HEK293 (cell line): ENCODE data around the gene RNF166.
A peak's percentile ranks its signal among the peaks of the same experiment; 100 is the strongest.

Experiments
- CTCF ChIA-PET: fragments of 350-600 bp; formaldehyde crosslinking; extraction: SDS; loops from one replicate; lab custom pipeline; 2021; ENCODE audit warnings: antibody characterized with exemption; lab: Yijun Ruan, JAX
- POLR2A ChIA-PET: fragments of 300-600 bp; formaldehyde crosslinking; extraction: SDS; loops from one replicate; lab custom pipeline; 2020; ENCODE audit warnings: antibody characterized with exemption, inconsistent platforms; lab: Yijun Ruan, JAX
- H3K27ac ChIP-seq: fragments of 200-500 bp; sonication (Bioruptor generic); 2 replicates; pipeline ENCODE4 v1.5.1; 2014; ENCODE audit warnings: low read depth, low read length, control low read depth, inconsistent platforms; ENCODE audit errors: extremely low read depth
- H3K36me3 ChIP-seq, 2 experiments: fragments of 200-500 bp in 1 of 2; sonication (Bioruptor generic) in 1 of 2; 1 replicate in 1 of 2; 2 replicates in 1 of 2; pipeline ENCODE4 v1.5.1; 2014 to 2017; ENCODE audit warnings: inconsistent platforms in 2 of 2, low read length in 2 of 2; ENCODE audit not compliant: control insufficient read depth in 2 of 2, insufficient read depth in 1 of 2
- H3K4me1 ChIP-seq: fragments of 200-500 bp; sonication (Bioruptor generic); 2 replicates; pipeline ENCODE4 v1.5.1; 2014; ENCODE audit warnings: mild to moderate bottlenecking, low read length, inconsistent platforms; ENCODE audit not compliant: control insufficient read depth, insufficient read depth
- H3K4me3 ChIP-seq: 2 replicates; pipeline ENCODE4 v1.5.1; 2011; ENCODE audit warnings: low read depth, mild to moderate bottlenecking, control low read depth, low read length, moderate library complexity
- H3K9me3 ChIP-seq: fragments of 200-500 bp; sonication (Bioruptor generic); 2 replicates; pipeline ENCODE4 v1.5.1; 2014; ENCODE audit warnings: low read depth, low read length, inconsistent platforms; ENCODE audit not compliant: control insufficient read depth, insufficient read depth
- BCL11B ChIP-seq: fragments of 450-650 bp; formaldehyde crosslinking; IDR thresholded peaks from 2 replicates; pipeline ENCODE4 v1.5.1; 2016; ENCODE audit warnings: low read depth, missing biosample characterization, missing genetic modification characterization
- HOXA7 ChIP-seq: sonication (generic); formaldehyde crosslinking; IDR thresholded peaks from 2 replicates; pipeline ENCODE4 v1.8.1; 2022; ENCODE audit warnings: missing genetic modification reagents, borderline replicate concordance
- MYNN ChIP-seq: fragments of 450-650 bp; formaldehyde crosslinking; IDR thresholded peaks from 2 replicates; pipeline ENCODE4 v1.5.1; 2016; ENCODE audit warnings: missing biosample characterization, missing genetic modification characterization, borderline replicate concordance
- OSR2 ChIP-seq: fragments of 450-650 bp; formaldehyde crosslinking; IDR thresholded peaks from 2 replicates; pipeline ENCODE4 v1.5.1; 2016; ENCODE audit warnings: missing biosample characterization, missing genetic modification characterization
- OVOL3 ChIP-seq: fragments of 450-650 bp; formaldehyde crosslinking; IDR thresholded peaks from 2 replicates; pipeline ENCODE4 v1.5.1; 2016; ENCODE audit warnings: missing biosample characterization, missing genetic modification characterization
- SCRT2 ChIP-seq: fragments of 450-650 bp; formaldehyde crosslinking; IDR thresholded peaks from 2 replicates; pipeline ENCODE4 v1.5.1; 2016; ENCODE audit warnings: missing biosample characterization, missing genetic modification characterization
- SP3 ChIP-seq: fragments of 450-650 bp; formaldehyde crosslinking; IDR thresholded peaks from 2 replicates; pipeline ENCODE4 v1.5.1; 2016; ENCODE audit warnings: missing biosample characterization, missing genetic modification characterization
- WT1 ChIP-seq: fragments of 450-650 bp; formaldehyde crosslinking; IDR thresholded peaks from 2 replicates; pipeline ENCODE4 v1.5.1; 2016; ENCODE audit warnings: missing biosample characterization, missing genetic modification characterization
- ZBTB21 ChIP-seq: fragments of 450-650 bp; formaldehyde crosslinking; IDR thresholded peaks from 2 replicates; pipeline ENCODE4 v1.5.1; 2017; ENCODE audit warnings: missing biosample characterization, missing genetic modification characterization
- ZNF133 ChIP-seq: fragments of 450-650 bp; formaldehyde crosslinking; IDR thresholded peaks from 2 replicates; pipeline ENCODE4 v1.5.1; 2016; ENCODE audit warnings: missing biosample characterization, missing genetic modification characterization
- ZNF311 ChIP-seq: fragments of 450-650 bp; formaldehyde crosslinking; IDR thresholded peaks from 2 replicates; pipeline ENCODE4 v1.5.1; 2017; ENCODE audit warnings: missing biosample characterization, missing genetic modification characterization, borderline replicate concordance
- ZNF341 ChIP-seq: fragments of 450-650 bp; formaldehyde crosslinking; IDR thresholded peaks from 2 replicates; pipeline ENCODE4; 2016; ENCODE audit warnings: low read depth, missing biosample characterization, missing genetic modification characterization
- ZNF48 ChIP-seq: fragments of 450-650 bp; formaldehyde crosslinking; IDR thresholded peaks from 2 replicates; pipeline ENCODE4 v1.5.1; 2016; ENCODE audit warnings: missing biosample characterization, missing genetic modification characterization
- ZNF501 ChIP-seq: fragments of 450-650 bp; formaldehyde crosslinking; IDR thresholded peaks from 2 replicates; pipeline ENCODE4 v1.5.1; 2016; ENCODE audit warnings: missing biosample characterization, missing genetic modification characterization
- ZNF530 ChIP-seq: fragments of 450-650 bp; formaldehyde crosslinking; IDR thresholded peaks from 2 replicates; pipeline ENCODE4 v1.5.1; 2016; ENCODE audit warnings: low read depth, missing biosample characterization, missing genetic modification characterization
- ZNF548 ChIP-seq: fragments of 450-650 bp; formaldehyde crosslinking; IDR thresholded peaks from 2 replicates; pipeline ENCODE4 v1.5.1; 2016; ENCODE audit warnings: missing biosample characterization, missing genetic modification characterization
- ZNF585B ChIP-seq: fragments of 450-650 bp; formaldehyde crosslinking; IDR thresholded peaks from 2 replicates; pipeline ENCODE4 v1.5.1; 2016; ENCODE audit warnings: missing biosample characterization, missing genetic modification characterization
- ZNF610 ChIP-seq: fragments of 450-650 bp; formaldehyde crosslinking; IDR thresholded peaks from 2 replicates; pipeline ENCODE4 v1.5.1; 2016; ENCODE audit warnings: missing biosample characterization, missing genetic modification characterization, borderline replicate concordance
- ZNF785 ChIP-seq: fragments of 450-650 bp; formaldehyde crosslinking; IDR thresholded peaks from 2 replicates; pipeline ENCODE4 v1.5.1; 2016; ENCODE audit warnings: missing biosample characterization, missing genetic modification characterization
- TF ChIP-seq, protein P1 (sequence below): fragments of 450-650 bp; formaldehyde crosslinking; IDR thresholded peaks from 2 replicates; pipeline ENCODE4 v1.5.1; 2016; ENCODE audit warnings: missing biosample characterization, missing genetic modification characterization
- TF ChIP-seq, protein P2 (sequence below): fragments of 450-650 bp; formaldehyde crosslinking; IDR thresholded peaks from 2 replicates; pipeline ENCODE4 v1.5.1; 2016; ENCODE audit warnings: missing biosample characterization, missing genetic modification characterization
- TF ChIP-seq, protein P3 (sequence below): fragments of 450-650 bp; formaldehyde crosslinking; IDR thresholded peaks from 2 replicates; pipeline ENCODE4 v1.5.1; 2016; ENCODE audit warnings: missing biosample characterization, missing genetic modification characterization
- TF ChIP-seq, protein P4 (sequence below): fragments of 450-650 bp; formaldehyde crosslinking; conservative IDR thresholded peaks from 2 replicates; pipeline ENCODE4 v1.5.1; 2016; ENCODE audit warnings: low read depth, missing biosample characterization, missing genetic modification characterization

The RNF166 gene

DNA sequence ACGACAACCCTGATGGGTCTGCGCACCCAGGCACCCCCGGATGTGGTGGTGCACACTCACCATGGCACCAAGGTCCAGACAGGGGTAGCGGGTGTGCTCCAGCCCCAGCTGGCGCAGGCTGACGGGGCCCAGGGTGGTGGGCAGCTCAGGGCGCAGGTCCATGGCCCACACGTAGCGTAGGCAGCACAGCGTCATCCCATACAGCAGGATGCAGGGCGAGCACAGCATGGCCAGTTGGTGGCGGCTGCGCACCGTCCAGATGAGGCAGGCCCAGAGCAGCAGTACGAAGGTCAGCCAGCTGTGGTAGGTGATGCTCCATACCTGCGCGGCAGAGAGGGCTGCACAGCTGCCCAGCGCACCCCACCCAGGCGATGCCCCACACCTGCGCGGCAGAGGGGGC lies 29.9 kb upstream of the RNF166 start:
- H3K27ac ChIP-seq, result no peak overlapping the region
- H3K4me3 ChIP-seq, result no peak overlapping the region
- H3K4me1 ChIP-seq, result no peaks in the 10 kb centered on the region; the same call in 1 of the 2 replicates
- no peaks in the 10 kb centered on the region for H3K9me3 ChIP-seq
- CTCF ChIA-PET, result interaction anchor here (1.0 to 3.3 kb wide), 8 partner anchors 7 to 122 kb away, joined by 3 to 58 read pairs (median 12); partner anchors contain the start of genes CTU2 and RNF166
- POLR2A ChIA-PET, result interaction anchor here (1.2 kb wide), 1 partner anchor 74 kb away, joined by 3 read pairs; no protein-coding TSS in a partner anchor
- H3K36me3 ChIP-seq, result peaks cover 0 to 64% of the 10 kb centered on the region in 2 experiments; a peak in 1 of 3 replicates
- no peak for TF ChIP-seq ZNF785 (tag by site-specific recombination)
- TF ChIP-seq ZNF548 (tag by site-specific recombination), result no peak
- TF ChIP-seq MYNN, result no peak
- TF ChIP-seq ZNF341 (tag by site-specific recombination), result no peak
- no peak for TF ChIP-seq ZNF311 (tag by site-specific recombination)
- TF ChIP-seq ZNF585B (tag by site-specific recombination), result no peak
- TF ChIP-seq SP3 (tag by site-specific recombination), result no peak
- TF ChIP-seq ZNF501 (tag by site-specific recombination), result no peak

DNA sequence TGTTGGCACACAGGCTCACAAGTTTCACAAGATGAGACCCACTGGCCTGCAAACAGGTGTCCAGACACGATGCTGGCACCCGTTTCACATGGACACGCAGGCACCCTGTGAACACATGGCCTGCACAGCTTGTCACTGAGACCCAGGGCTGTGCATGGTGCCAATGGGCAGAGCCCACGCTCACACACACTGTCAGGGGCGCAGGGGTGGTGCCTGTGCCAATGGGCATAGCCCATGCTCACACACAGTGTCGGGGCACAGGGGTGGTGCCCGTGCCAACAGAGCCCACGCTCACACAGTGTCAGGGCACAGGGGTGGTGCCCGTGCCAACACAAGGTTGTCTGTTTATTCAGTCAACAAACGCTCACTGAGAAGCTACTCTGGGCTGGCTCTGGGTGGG lies 29.4 kb upstream of the RNF166 start:
- H3K27ac ChIP-seq, result no peak overlapping the region
- no peak for TF ChIP-seq MYNN
- TF ChIP-seq, protein P1, sequence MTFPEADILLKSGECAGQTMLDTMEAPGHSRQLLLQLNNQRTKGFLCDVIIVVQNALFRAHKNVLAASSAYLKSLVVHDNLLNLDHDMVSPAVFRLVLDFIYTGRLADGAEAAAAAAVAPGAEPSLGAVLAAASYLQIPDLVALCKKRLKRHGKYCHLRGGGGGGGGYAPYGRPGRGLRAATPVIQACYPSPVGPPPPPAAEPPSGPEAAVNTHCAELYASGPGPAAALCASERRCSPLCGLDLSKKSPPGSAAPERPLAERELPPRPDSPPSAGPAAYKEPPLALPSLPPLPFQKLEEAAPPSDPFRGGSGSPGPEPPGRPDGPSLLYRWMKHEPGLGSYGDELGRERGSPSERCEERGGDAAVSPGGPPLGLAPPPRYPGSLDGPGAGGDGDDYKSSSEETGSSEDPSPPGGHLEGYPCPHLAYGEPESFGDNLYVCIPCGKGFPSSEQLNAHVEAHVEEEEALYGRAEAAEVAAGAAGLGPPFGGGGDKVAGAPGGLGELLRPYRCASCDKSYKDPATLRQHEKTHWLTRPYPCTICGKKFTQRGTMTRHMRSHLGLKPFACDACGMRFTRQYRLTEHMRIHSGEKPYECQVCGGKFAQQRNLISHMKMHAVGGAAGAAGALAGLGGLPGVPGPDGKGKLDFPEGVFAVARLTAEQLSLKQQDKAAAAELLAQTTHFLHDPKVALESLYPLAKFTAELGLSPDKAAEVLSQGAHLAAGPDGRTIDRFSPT (tag by site-specific recombination), result peak; percentile 90
- peak; percentile 45 for TF ChIP-seq SCRT2 (tag by site-specific recombination)
- TF ChIP-seq, all 188 proteins: peak for 2
- Histone ChIP-seq H3K36me3 (peaks cover 0 to 64% of the 10 kb centered on the region in 2 experiments; a peak in 1 of 3 replicates), H3K4me3 (no peak overlapping the region), H3K4me1 (no peaks in the 10 kb centered on the region; the same call in 1 of the 2 replicates), H3K9me3 (no peaks in the 10 kb centered on the region)
- ChIA-PET CTCF (interaction anchor here (0.8 to 3.3 kb wide), 6 partner anchors 8 to 122 kb away, joined by 3 to 58 read pairs (median 6); partner anchors contain the start of genes CTU2 and RNF166), POLR2A (interaction anchor here (1.2 kb wide), 1 partner anchor 75 kb away, joined by 3 read pairs; no protein-coding TSS in a partner anchor)

DNA sequence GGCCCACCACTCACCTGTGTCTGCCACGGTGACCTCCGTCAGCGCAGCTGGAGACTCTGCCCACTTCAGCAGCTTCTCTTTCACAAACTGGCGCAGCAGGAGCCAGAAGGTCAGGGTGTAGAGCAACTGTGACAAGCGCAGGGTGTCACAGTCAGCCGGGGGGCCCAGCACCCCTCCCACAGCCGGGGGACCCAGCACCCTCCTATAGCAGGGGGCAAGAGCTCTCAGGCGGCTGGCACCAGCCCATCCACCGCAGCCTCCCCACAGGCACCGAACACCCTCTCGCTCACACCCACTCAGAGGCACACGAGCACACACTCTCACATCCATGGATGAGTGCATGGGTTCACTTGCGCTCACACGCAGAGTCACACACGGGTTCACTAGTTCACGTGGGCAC lies 28.9 kb upstream of the RNF166 start:
- Histone ChIP-seq H3K27ac (no peak overlapping the region), H3K4me1 (no peaks in the 10 kb centered on the region; the same call in 1 of the 2 replicates), H3K36me3 (peaks cover 0 to 61% of the 10 kb centered on the region in 2 experiments; a peak in 1 of 3 replicates), H3K4me3 (no peak overlapping the region), H3K9me3 (no peaks in the 10 kb centered on the region)
- POLR2A ChIA-PET, result interaction anchor here (0.6 to 1.2 kb wide), 2 partner anchors 67 to 75 kb away, joined by 3 to 4 read pairs; no protein-coding TSS in a partner anchor
- CTCF ChIA-PET, result interaction anchor here (0.8 to 1.8 kb wide), 2 partner anchors 8 to 65 kb away, joined by 3 to 7 read pairs; no protein-coding TSS in a partner anchor
- TF ChIP-seq, protein P2, sequence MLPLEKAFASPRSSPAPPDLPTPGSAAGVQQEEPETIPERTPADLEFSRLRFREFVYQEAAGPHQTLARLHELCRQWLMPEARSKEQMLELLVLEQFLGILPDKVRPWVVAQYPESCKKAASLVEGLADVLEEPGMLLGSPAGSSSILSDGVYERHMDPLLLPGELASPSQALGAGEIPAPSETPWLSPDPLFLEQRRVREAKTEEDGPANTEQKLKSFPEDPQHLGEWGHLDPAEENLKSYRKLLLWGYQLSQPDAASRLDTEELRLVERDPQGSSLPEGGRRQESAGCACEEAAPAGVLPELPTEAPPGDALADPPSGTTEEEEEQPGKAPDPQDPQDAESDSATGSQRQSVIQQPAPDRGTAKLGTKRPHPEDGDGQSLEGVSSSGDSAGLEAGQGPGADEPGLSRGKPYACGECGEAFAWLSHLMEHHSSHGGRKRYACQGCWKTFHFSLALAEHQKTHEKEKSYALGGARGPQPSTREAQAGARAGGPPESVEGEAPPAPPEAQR (tag by site-specific recombination), result no peak
- TF ChIP-seq ZNF530 (tag by site-specific recombination) (no peak), ZNF48 (tag by site-specific recombination) (no peak), ZNF133 (no peak), ZBTB21 (no peak), BCL11B (tag by site-specific recombination) (no peak), ZNF610 (tag by site-specific recombination) (no peak), OVOL3 (tag by site-specific recombination) (no peak), OSR2 (no peak), HOXA7 (CRISPR knock-in tag) (no peak), WT1 (tag by site-specific recombination) (no peak), ZNF585B (tag by site-specific recombination) (no peak)
- TF ChIP-seq, protein P3, sequence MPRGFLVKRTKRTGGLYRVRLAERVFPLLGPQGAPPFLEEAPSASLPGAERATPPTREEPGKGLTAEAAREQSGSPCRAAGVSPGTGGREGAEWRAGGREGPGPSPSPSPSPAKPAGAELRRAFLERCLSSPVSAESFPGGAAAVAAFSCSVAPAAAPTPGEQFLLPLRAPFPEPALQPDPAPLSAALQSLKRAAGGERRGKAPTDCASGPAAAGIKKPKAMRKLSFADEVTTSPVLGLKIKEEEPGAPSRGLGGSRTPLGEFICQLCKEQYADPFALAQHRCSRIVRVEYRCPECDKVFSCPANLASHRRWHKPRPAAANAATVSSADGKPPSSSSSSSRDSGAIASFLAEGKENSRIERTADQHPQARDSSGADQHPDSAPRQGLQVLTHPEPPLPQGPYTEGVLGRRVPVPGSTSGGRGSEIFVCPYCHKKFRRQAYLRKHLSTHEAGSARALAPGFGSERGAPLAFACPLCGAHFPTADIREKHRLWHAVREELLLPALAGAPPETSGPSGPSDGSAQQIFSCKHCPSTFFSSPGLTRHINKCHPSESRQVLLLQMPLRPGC, result no peak
- TF ChIP-seq, protein P4, sequence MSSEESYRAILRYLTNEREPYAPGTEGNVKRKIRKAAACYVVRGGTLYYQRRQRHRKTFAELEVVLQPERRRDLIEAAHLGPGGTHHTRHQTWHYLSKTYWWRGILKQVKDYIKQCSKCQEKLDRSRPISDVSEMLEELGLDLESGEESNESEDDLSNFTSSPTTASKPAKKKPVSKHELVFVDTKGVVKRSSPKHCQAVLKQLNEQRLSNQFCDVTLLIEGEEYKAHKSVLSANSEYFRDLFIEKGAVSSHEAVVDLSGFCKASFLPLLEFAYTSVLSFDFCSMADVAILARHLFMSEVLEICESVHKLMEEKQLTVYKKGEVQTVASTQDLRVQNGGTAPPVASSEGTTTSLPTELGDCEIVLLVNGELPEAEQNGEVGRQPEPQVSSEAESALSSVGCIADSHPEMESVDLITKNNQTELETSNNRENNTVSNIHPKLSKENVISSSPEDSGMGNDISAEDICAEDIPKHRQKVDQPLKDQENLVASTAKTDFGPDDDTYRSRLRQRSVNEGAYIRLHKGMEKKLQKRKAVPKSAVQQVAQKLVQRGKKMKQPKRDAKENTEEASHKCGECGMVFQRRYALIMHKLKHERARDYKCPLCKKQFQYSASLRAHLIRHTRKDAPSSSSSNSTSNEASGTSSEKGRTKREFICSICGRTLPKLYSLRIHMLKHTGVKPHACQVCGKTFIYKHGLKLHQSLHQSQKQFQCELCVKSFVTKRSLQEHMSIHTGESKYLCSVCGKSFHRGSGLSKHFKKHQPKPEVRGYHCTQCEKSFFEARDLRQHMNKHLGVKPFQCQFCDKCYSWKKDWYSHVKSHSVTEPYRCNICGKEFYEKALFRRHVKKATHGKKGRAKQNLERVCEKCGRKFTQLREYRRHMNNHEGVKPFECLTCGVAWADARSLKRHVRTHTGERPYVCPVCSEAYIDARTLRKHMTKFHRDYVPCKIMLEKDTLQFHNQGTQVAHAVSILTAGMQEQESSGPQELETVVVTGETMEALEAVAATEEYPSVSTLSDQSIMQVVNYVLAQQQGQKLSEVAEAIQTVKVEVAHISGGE (tag by site-specific recombination), result no peak
